ENCODE results near the gene ATG9A. TPM values are rescaled to one million over a fixed set of nuclear protein-coding genes. Genes with fewer than 3 reads are reported as not detected.

Gene ATG9A
- total RNA-seq, 5 donors from 2014 or later (not counting 1 experiment from before 2014, with no cell fraction given): 52.5 to 72.9 (median 57.6) TPM

DNA sequence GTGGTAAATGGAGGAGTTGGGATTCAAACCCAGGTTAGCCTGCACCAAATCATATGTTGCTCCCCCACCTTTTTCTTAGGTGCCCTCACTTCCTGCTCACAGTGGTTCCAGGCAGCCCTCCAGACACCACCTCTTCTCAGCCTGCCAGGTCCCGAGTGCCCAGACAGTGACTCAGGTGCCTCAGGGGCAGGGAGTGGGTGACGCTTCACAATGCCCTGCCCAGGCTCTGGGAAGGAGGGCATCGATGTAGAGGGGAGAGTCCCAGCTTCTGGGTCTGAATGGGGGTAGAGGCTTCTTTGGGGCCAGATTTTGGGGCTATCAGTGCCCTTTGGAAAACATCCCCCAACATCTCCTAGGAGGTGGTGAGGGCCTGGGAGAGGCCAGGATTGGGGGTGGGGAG, 44.5 kb upstream of the ATG9A start:
- Mint-ChIP-seq H3K4me1 (peaks cover 17 to 19% (median 19%) of the 10 kb centered on the region in 3 donors), H3K9me3 (no peaks in the 10 kb centered on the region), H3K27me3 (no peaks in the 10 kb centered on the region), H3K36me3 (no peaks in the 10 kb centered on the region), H3K27ac (no peak overlapping the region), H3K4me3 (no peak overlapping the region)
- DNase-seq (no peak), ATAC-seq (replicated peaks in 1 of 4) (no peak)
- Histone ChIP-seq H3K9me3 (no peaks in the 10 kb centered on the region), H3K27ac (ENCODE audit: low read length) (no peak overlapping the region), H3K27me3 (replicated peaks in 1 of 2; ENCODE audit: control insufficient read depth in 2 of 2, extremely low read depth in 1 of 2, insufficient read depth in 2 of 2, low read length in 1 of 2) (peaks cover 0 to 16% of the 10 kb centered on the region in 2 experiments), H3K36me3 (ENCODE audit: control insufficient read depth in 2 of 2, extremely low read depth in 1 of 2, insufficient read depth in 1 of 2, low read length in 1 of 2) (no peaks in the 10 kb centered on the region), H3K4me3 (ENCODE audit: control insufficient read depth in 1 of 2, extremely low read depth in 1 of 2, low read length in 1 of 2) (no peak overlapping the region), H3K4me1 (ENCODE audit: control insufficient read depth in 1 of 2, extremely low read depth in 1 of 2, insufficient read depth in 2 of 2, low read length in 2 of 2) (peaks cover 11 to 16% of the 10 kb centered on the region in 2 experiments)
- ChIA-PET CTCF (interaction anchor here in 1 of 2 donors (0.6 to 1.8 kb wide), 2 partner anchors 19 to 21 kb away, joined by 3 to 8 read pairs; no protein-coding TSS in a partner anchor), POLR2A (interaction anchor here in 1 of 2 donors (0.7 kb wide), 1 partner anchor 19 kb away, joined by 4 read pairs; no protein-coding TSS in a partner anchor)
- 75% methylated on average over 2 of the region's 3 CpGs for WGBS (ENCODE audit: insufficient coverage)

DNA sequence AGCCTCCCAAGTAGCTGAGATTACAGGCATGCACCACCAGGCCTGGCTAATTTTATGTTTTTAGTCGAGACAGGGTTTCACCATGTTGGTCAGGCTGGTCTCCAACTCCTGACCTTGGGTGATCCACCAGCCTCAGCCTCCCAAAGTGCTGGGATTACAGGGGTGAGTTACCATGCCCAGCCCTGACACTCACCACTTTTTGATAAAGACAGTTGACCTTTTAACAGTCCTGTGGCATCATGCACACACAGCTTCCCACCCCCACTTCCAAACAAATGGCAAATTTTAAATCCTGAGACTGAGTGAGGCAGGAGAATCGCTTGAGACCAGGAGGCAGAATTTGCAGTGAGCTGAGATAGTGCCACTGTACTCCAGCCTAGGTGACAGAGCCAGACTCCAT, 43.6 kb upstream of the ATG9A start:
- ATAC-seq (replicated peaks in 1 of 4) (no peak), DNase-seq (no peak)
- Mint-ChIP-seq H3K9me3 (no peaks in the 10 kb centered on the region), H3K27me3 (no peaks in the 10 kb centered on the region), H3K36me3 (no peaks in the 10 kb centered on the region), H3K4me3 (no peak overlapping the region), H3K27ac (no peak overlapping the region), H3K4me1 (peaks cover 8 to 10% (median 10%) of the 10 kb centered on the region in 3 donors)
- Histone ChIP-seq H3K9me3 (no peaks in the 10 kb centered on the region), H3K27me3 (replicated peaks in 1 of 2; ENCODE audit: control insufficient read depth in 2 of 2, extremely low read depth in 1 of 2, insufficient read depth in 2 of 2, low read length in 1 of 2) (peaks cover 0 to 16% of the 10 kb centered on the region in 2 experiments), H3K36me3 (ENCODE audit: control insufficient read depth in 2 of 2, extremely low read depth in 1 of 2, insufficient read depth in 1 of 2, low read length in 1 of 2) (no peaks in the 10 kb centered on the region), H3K27ac (ENCODE audit: low read length) (no peak overlapping the region), H3K4me1 (ENCODE audit: control insufficient read depth in 1 of 2, extremely low read depth in 1 of 2, insufficient read depth in 2 of 2, low read length in 2 of 2) (peaks cover 3 to 7% of the 10 kb centered on the region in 2 experiments), H3K4me3 (ENCODE audit: control insufficient read depth in 1 of 2, extremely low read depth in 1 of 2, low read length in 1 of 2) (no peak overlapping the region)
- WGBS (ENCODE audit: insufficient coverage): 67% methylated on average over 1 of the region's 2 CpGs
- POLR2A ChIA-PET: no interaction called here
- CTCF ChIA-PET: interaction anchor here in 1 of 2 donors (1.8 kb wide), 1 partner anchor 22 kb away, joined by 8 read pairs; no protein-coding TSS in a partner anchor

DNA sequence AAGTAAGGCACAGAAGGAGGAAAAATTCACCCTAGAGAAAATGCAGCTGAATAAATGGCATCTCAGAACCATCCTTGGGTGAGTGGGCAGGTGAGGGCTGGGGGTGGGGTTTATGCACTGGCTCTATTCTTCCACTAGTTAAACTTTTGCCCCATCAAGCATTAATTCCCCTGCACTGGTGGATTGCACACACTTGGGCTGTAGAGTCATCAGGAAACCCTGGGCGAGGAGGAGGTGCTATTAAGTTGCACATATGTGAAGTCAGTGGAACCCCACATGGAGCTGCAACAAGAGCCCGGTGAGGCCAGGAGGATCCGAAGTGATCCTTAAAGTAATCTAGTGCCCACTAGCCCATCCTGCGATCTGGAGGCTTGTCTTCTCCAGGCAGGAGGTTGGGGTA, 42.9 kb upstream of the ATG9A start:
- ChIA-PET CTCF (no interaction called here), POLR2A (no interaction called here)
- H3K36me3 Mint-ChIP-seq: no peaks in the 10 kb centered on the region
- DNase-seq (no peak), ATAC-seq (replicated peaks in 1 of 4) (no peak)
- H3K4me3 Mint-ChIP-seq: no peak overlapping the region
- peaks cover 0 to 16% of the 10 kb centered on the region in 2 experiments for H3K27me3 ChIP-seq (replicated peaks in 1 of 2; ENCODE audit: control insufficient read depth in 2 of 2, extremely low read depth in 1 of 2, insufficient read depth in 2 of 2, low read length in 1 of 2)
- H3K27ac Mint-ChIP-seq: no peak overlapping the region
- no peaks in the 10 kb centered on the region for H3K9me3 ChIP-seq
- no peaks in the 10 kb centered on the region for H3K27me3 Mint-ChIP-seq
- H3K27ac ChIP-seq (ENCODE audit: low read length): no peak overlapping the region
- no peak overlapping the region for H3K4me3 ChIP-seq (ENCODE audit: control insufficient read depth in 1 of 2, extremely low read depth in 1 of 2, low read length in 1 of 2)
- no peaks in the 10 kb centered on the region for H3K9me3 Mint-ChIP-seq
- 89% methylated on average over 3 of the region's 4 CpGs for WGBS (ENCODE audit: insufficient coverage)
- H3K4me1 ChIP-seq (ENCODE audit: control insufficient read depth in 1 of 2, extremely low read depth in 1 of 2, insufficient read depth in 2 of 2, low read length in 2 of 2): peaks cover 0 to under 1% of the 10 kb centered on the region in 2 experiments
- no peaks in the 10 kb centered on the region for H3K36me3 ChIP-seq (ENCODE audit: control insufficient read depth in 2 of 2, extremely low read depth in 1 of 2, insufficient read depth in 1 of 2, low read length in 1 of 2)
- H3K4me1 Mint-ChIP-seq: peaks cover 1 to 3% (median 3%) of the 10 kb centered on the region in 3 donors

DNA sequence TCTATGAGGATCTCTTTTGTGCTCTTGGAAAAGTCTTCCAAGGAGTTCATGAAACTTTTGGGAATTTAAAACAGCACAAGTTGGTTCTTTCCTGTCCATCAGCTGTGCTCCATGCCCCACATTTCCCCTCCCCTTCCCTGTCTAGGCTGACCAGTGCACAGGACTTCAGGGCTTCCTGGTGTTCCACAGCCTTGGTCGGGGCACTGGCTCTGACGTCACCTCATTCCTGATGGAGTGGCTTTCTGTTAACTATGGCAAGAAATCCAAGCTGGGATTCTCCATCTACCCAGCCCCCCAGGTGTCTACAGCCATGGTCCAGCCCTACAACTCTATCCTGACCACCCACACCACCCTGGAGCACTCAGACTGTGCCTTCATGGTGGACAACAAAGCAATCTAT, 41.6 kb upstream of the ATG9A start:
- ChIA-PET POLR2A (interaction anchor here in 1 of 2 donors (0.6 kb wide), 1 partner anchor 12 kb away, joined by 7 read pairs; no protein-coding TSS in a partner anchor), CTCF (interaction anchor here in 1 of 2 donors (1.6 kb wide), 1 partner anchor 16 kb away, joined by 4 read pairs; no protein-coding TSS in a partner anchor)
- DNase-seq: no peak
- no peaks in the 10 kb centered on the region for H3K36me3 Mint-ChIP-seq
- WGBS (ENCODE audit: insufficient coverage): 83% methylated on average over 2 of the region's 2 CpGs
- Histone ChIP-seq H3K9me3 (no peaks in the 10 kb centered on the region), H3K4me3 (ENCODE audit: control insufficient read depth in 1 of 2, extremely low read depth in 1 of 2, low read length in 1 of 2) (no peak overlapping the region), H3K4me1 (ENCODE audit: control insufficient read depth in 1 of 2, extremely low read depth in 1 of 2, insufficient read depth in 2 of 2, low read length in 2 of 2) (no peaks in the 10 kb centered on the region), H3K27ac (ENCODE audit: low read length) (no peak overlapping the region), H3K36me3 (ENCODE audit: control insufficient read depth in 2 of 2, extremely low read depth in 1 of 2, insufficient read depth in 1 of 2, low read length in 1 of 2) (no peaks in the 10 kb centered on the region), H3K27me3 (replicated peaks in 1 of 2; ENCODE audit: control insufficient read depth in 2 of 2, extremely low read depth in 1 of 2, insufficient read depth in 2 of 2, low read length in 1 of 2) (peaks cover 0 to 16% of the 10 kb centered on the region in 2 experiments)
- H3K9me3 Mint-ChIP-seq: no peaks in the 10 kb centered on the region
- H3K27ac Mint-ChIP-seq: no peak overlapping the region
- H3K27me3 Mint-ChIP-seq: no peaks in the 10 kb centered on the region
- ATAC-seq (replicated peaks in 1 of 4): no peak
- no peak overlapping the region for H3K4me3 Mint-ChIP-seq
- H3K4me1 Mint-ChIP-seq: no peaks in the 10 kb centered on the region

DNA sequence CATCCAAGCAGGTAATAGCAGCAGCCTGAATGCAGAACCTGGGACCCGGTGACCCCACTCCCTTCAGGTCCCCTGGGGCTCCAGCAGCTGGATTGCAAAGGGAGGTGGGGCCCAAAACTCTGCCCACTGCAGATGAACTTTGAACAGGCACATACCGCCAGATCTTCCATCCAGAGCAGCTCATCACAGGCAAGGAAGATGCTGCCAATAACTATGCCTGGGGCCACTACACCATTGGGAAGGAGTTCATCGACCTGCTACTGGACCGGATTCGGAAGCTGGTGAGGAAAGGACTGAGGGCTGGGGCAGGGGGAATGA, 40.6 kb upstream of the ATG9A start:
- no peak overlapping the region for H3K4me3 ChIP-seq (ENCODE audit: control insufficient read depth in 1 of 2, extremely low read depth in 1 of 2, low read length in 1 of 2)
- no peak overlapping the region for H3K27ac ChIP-seq (ENCODE audit: low read length)
- H3K9me3 ChIP-seq: no peaks in the 10 kb centered on the region
- H3K36me3 Mint-ChIP-seq: no peaks in the 10 kb centered on the region
- H3K4me3 Mint-ChIP-seq: no peak overlapping the region
- ATAC-seq (replicated peaks in 1 of 4) (no peak), DNase-seq (no peak)
- no peaks in the 10 kb centered on the region for H3K9me3 Mint-ChIP-seq
- H3K27me3 ChIP-seq (replicated peaks in 1 of 2; ENCODE audit: control insufficient read depth in 2 of 2, extremely low read depth in 1 of 2, insufficient read depth in 2 of 2, low read length in 1 of 2): peaks cover 0 to 16% of the 10 kb centered on the region in 2 experiments
- ChIA-PET POLR2A (no interaction called here), CTCF (interaction anchor here in 1 of 2 donors (1.6 kb wide), 1 partner anchor 15 kb away, joined by 4 read pairs; no protein-coding TSS in a partner anchor)
- no peaks in the 10 kb centered on the region for H3K27me3 Mint-ChIP-seq
- H3K4me1 Mint-ChIP-seq: no peaks in the 10 kb centered on the region
- WGBS (ENCODE audit: insufficient coverage): 90% methylated on average over 5 of the region's 5 CpGs
- H3K36me3 ChIP-seq (ENCODE audit: control insufficient read depth in 2 of 2, extremely low read depth in 1 of 2, insufficient read depth in 1 of 2, low read length in 1 of 2): no peaks in the 10 kb centered on the region
- no peaks in the 10 kb centered on the region for H3K4me1 ChIP-seq (ENCODE audit: control insufficient read depth in 1 of 2, extremely low read depth in 1 of 2, insufficient read depth in 2 of 2, low read length in 2 of 2)
- no peak overlapping the region for H3K27ac Mint-ChIP-seq

DNA sequence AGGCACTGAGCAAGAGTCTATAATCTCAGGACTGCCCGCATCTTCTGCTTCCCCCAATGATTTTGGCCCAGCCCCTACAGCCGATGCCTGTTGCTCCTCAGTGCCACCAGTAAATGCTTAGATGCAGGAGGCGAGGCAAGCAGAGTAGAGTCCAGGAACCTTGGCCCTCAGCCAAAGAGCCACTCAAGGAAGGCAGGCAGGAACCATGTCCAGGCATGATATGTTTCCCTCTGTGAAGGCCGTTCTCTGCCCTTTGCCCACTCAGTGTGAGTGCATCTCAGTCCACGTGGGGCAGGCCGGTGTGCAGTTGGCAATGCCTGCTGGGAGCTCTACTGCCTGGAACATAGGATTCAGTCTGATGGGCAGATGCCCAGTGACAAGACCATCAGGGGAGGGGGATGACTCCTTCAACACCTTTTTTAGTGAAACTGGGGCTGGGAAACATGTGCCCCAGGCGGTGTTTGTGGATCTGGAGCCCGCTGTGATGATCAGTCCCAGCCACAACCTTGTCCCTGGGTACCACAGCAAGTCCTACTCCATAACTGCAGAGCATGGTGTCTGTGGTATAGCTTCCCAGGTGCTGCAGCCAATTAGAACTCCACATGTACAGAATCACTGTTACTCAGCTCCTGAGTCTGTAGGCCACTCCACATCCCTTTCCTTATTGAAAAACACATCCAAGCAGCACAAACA, 40.1 kb upstream of the ATG9A start:
- H3K4me1 Mint-ChIP-seq: no peaks in the 10 kb centered on the region
- H3K9me3 ChIP-seq: no peaks in the 10 kb centered on the region
- no peaks in the 10 kb centered on the region for H3K9me3 Mint-ChIP-seq
- DNase-seq: no peak
- POLR2A ChIA-PET: no interaction called here
- H3K4me1 ChIP-seq (ENCODE audit: control insufficient read depth in 1 of 2, extremely low read depth in 1 of 2, insufficient read depth in 2 of 2, low read length in 2 of 2): no peaks in the 10 kb centered on the region
- H3K36me3 Mint-ChIP-seq: no peaks in the 10 kb centered on the region
- 91% methylated on average over 8 of the region's 8 CpGs for WGBS (ENCODE audit: insufficient coverage)
- H3K27me3 Mint-ChIP-seq: no peaks in the 10 kb centered on the region
- H3K27ac Mint-ChIP-seq: no peak overlapping the region
- no peaks in the 10 kb centered on the region for H3K36me3 ChIP-seq (ENCODE audit: control insufficient read depth in 2 of 2, extremely low read depth in 1 of 2, insufficient read depth in 1 of 2, low read length in 1 of 2)
- no peak for ATAC-seq (replicated peaks in 1 of 4)
- H3K27ac ChIP-seq (ENCODE audit: low read length): no peak overlapping the region
- CTCF ChIA-PET: interaction anchor here in 1 of 2 donors (1.6 kb wide), 1 partner anchor 15 kb away, joined by 4 read pairs; no protein-coding TSS in a partner anchor
- H3K27me3 ChIP-seq (replicated peaks in 1 of 2; ENCODE audit: control insufficient read depth in 2 of 2, extremely low read depth in 1 of 2, insufficient read depth in 2 of 2, low read length in 1 of 2): peaks cover 0 to 16% of the 10 kb centered on the region in 2 experiments
- no peak overlapping the region for H3K4me3 Mint-ChIP-seq
- no peak overlapping the region for H3K4me3 ChIP-seq (ENCODE audit: control insufficient read depth in 1 of 2, extremely low read depth in 1 of 2, low read length in 1 of 2)

All from T-cell (primary cell).